Loucy (cell line): ENCODE data around the gene B4GALT2.

ENCODE experiments used
- EZH2phosphoT487 ChIP-seq: fragments of 200-600 bp; IDR thresholded peaks from 2 replicates; pipeline ENCODE4 v1.6.1; 2018; ENCODE audit warnings: antibody characterized with exemption, mild to moderate bottlenecking, moderate library complexity, borderline replicate concordance
- TF ChIP-seq, protein P1 (sequence below): fragments of 200-600 bp; sonication (generic); conservative IDR thresholded peaks from 2 replicates; pipeline ENCODE4 v1.5.1; 2014; ENCODE audit warnings: mild to moderate bottlenecking, antibody characterized with exemption, low read length

- TF ChIP-seq, protein P1, sequence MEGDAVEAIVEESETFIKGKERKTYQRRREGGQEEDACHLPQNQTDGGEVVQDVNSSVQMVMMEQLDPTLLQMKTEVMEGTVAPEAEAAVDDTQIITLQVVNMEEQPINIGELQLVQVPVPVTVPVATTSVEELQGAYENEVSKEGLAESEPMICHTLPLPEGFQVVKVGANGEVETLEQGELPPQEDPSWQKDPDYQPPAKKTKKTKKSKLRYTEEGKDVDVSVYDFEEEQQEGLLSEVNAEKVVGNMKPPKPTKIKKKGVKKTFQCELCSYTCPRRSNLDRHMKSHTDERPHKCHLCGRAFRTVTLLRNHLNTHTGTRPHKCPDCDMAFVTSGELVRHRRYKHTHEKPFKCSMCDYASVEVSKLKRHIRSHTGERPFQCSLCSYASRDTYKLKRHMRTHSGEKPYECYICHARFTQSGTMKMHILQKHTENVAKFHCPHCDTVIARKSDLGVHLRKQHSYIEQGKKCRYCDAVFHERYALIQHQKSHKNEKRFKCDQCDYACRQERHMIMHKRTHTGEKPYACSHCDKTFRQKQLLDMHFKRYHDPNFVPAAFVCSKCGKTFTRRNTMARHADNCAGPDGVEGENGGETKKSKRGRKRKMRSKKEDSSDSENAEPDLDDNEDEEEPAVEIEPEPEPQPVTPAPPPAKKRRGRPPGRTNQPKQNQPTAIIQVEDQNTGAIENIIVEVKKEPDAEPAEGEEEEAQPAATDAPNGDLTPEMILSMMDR, result no peak
- TF ChIP-seq EZH2phosphoT487, result no peak
Observed at GRCh38 chr1:44031252-44032169, 52.5 kb downstream of the B4GALT2 start, which contains the start of gene SLC6A9.
